ENCODE data around the gene HOXA2. TPM values are rescaled to one million over a fixed set of nuclear protein-coding genes. Genes with fewer than 3 reads are reported as not detected.

Gene HOXA2
- total RNA-seq, 2 experiments from 2014 or later: 0.25 to 0.42 TPM

DNA sequence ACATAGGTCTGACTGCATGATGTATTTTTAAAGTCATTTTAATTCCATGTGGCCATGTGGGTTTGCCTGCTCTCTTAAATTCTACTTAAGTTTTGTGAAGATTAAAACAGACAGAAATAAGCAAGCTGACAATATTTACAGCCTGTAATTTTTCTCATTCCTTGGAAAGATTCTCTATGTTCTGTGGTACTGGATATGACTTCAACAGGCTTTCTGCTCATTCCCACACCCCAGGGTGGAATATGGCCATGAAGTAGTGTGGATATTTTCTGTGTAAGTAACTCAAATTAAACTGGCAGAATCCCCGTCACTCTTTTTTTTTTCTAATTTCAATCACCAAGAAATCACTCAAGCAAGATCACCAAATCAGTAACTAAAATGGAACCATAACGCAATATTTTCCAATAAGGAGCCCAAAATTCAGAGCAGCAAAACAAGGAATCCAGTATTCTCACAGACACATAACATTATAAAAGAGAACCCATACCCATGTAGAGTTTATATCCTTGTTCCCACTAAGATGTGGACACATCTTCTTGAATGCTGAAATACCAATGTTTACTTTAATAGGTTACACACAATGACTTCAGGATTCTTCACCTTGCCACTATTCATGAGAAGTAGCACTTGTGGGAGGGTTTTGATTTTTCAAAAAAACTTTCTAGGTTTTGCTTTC, 35.3 kb upstream of the HOXA2 start:
- no peaks in the 10 kb centered on the region for H3K4me1 ChIP-seq (ENCODE audit: insufficient read depth, low read length, poor library complexity, severe bottlenecking)
- no peak overlapping the region for H3K4me3 ChIP-seq (ENCODE audit: low read depth, low read length, poor library complexity, severe bottlenecking)
- no peak overlapping the region for H3K27ac ChIP-seq (ENCODE audit: low read depth, low read length, poor library complexity, severe bottlenecking)
- no TSS peak for BruUV-seq (replicated peaks)
- ChIA-PET CTCF (ENCODE audit: unreplicated experiment) (no interaction called here), POLR2A (no interaction called here)
- TF ChIP-seq, protein P1, sequence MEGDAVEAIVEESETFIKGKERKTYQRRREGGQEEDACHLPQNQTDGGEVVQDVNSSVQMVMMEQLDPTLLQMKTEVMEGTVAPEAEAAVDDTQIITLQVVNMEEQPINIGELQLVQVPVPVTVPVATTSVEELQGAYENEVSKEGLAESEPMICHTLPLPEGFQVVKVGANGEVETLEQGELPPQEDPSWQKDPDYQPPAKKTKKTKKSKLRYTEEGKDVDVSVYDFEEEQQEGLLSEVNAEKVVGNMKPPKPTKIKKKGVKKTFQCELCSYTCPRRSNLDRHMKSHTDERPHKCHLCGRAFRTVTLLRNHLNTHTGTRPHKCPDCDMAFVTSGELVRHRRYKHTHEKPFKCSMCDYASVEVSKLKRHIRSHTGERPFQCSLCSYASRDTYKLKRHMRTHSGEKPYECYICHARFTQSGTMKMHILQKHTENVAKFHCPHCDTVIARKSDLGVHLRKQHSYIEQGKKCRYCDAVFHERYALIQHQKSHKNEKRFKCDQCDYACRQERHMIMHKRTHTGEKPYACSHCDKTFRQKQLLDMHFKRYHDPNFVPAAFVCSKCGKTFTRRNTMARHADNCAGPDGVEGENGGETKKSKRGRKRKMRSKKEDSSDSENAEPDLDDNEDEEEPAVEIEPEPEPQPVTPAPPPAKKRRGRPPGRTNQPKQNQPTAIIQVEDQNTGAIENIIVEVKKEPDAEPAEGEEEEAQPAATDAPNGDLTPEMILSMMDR (conservative IDR thresholded peaks at IDR 0.05; ENCODE audit: low read length): no peak
- no peaks in the 10 kb centered on the region for H3K9me3 ChIP-seq (ENCODE audit: low read length)
- 0 out of 2 replicates have a peak, but pooled peaks cover 5% of the 10 kb centered on the region for H3K36me3 ChIP-seq (ENCODE audit: insufficient read depth, low read length)
- no peaks in the 10 kb centered on the region for H3K9me2 ChIP-seq (ENCODE audit: insufficient read depth, low read length)
- no peaks in the 10 kb centered on the region for H3K79me2 ChIP-seq (ENCODE audit: insufficient read depth, low read depth, low read length)
- H4K20me1 ChIP-seq (ENCODE audit: insufficient read depth, low read length): no peaks in the 10 kb centered on the region
- no peak overlapping the region for H3K4me2 ChIP-seq (ENCODE audit: low read length)
- intact Hi-C loops (cut with micrococcal nuclease; ENCODE audit: unreplicated experiment): no loop called here
- no peak for DNase-seq (ENCODE audit: low spot score)
- H2AFZ ChIP-seq (ENCODE audit: low read length): no peak overlapping the region

GRCh38 chr7:27134392-27134791, 31.9 kb upstream of the HOXA2 start:
- Histone ChIP-seq H3K79me2 (ENCODE audit: insufficient read depth, low read depth, low read length) (no peaks in the 10 kb centered on the region), H3K4me1 (ENCODE audit: insufficient read depth, low read length, poor library complexity, severe bottlenecking) (peaks cover 4% of the 10 kb centered on the region), H3K9me2 (ENCODE audit: insufficient read depth, low read length) (no peaks in the 10 kb centered on the region), H4K20me1 (ENCODE audit: insufficient read depth, low read length) (no peaks in the 10 kb centered on the region), H3K36me3 (ENCODE audit: insufficient read depth, low read length) (no peaks in the 10 kb centered on the region), H3K9me3 (ENCODE audit: low read length) (no peaks in the 10 kb centered on the region), H3K27ac (ENCODE audit: low read depth, low read length, poor library complexity, severe bottlenecking) (no peak overlapping the region), H3K4me2 (ENCODE audit: low read length) (no peak overlapping the region), H3K4me3 (ENCODE audit: low read depth, low read length, poor library complexity, severe bottlenecking) (no peak overlapping the region), H2AFZ (ENCODE audit: low read length) (no peak overlapping the region)
- BruUV-seq (replicated peaks): no TSS peak
- ChIA-PET POLR2A (interaction anchor here (0.6 kb wide), 1 partner anchor 107 kb away, joined by 3 read pairs; no protein-coding TSS in a partner anchor), CTCF (ENCODE audit: unreplicated experiment) (no interaction called here)
- intact Hi-C loops (cut with micrococcal nuclease; ENCODE audit: unreplicated experiment): no loop called here
- no peak for TF ChIP-seq EZH2phosphoT487 (IDR thresholded peaks at IDR 0.05; ENCODE audit: borderline replicate concordance, low read depth, low read length)
- TF ChIP-seq, protein P1 (conservative IDR thresholded peaks at IDR 0.05; ENCODE audit: low read length): no peak
- DNase-seq (ENCODE audit: low spot score): no peak

DNA sequence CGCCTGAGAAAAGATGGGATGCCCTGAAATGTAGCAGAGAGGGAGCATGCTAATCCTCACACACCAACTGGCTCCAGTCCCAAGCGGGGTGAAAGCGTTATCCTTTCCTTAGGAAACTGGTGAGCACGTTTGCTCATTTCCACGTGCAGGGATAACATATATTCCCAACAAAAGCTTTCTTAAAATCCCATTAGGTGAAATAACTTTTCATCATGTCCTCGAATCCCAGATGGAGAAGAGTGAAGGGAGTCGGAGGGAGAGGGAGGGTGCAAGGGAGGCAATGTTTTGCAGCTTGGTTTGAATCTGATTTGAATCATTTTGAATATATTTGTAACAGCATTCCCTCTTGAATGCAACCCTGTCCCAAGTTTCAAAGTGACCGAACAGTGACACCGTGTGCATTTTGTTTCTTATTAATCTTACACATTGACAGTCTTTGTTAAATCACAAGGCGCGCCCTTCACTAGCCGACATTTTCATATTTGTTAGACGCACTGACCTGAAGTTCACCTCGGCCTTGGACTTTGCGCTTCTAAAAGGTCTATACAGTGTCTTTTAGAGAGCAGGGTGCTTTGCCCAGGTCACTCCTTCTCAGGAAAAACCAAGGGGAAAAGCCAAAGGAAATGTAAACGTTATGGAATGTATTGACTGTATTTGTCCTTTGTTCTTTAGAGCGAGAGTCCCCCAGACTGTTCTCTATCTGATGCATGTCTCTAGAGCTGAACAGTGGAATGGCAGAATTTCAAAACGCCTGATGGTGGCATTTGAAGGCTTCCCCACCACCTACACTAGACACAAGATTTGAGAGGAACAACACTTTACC, 31.1 kb upstream of the HOXA2 start:
- H3K4me1 ChIP-seq (ENCODE audit: insufficient read depth, low read length, poor library complexity, severe bottlenecking): peaks cover 4% of the 10 kb centered on the region
- no TSS peak for BruUV-seq (replicated peaks)
- no peaks in the 10 kb centered on the region for H4K20me1 ChIP-seq (ENCODE audit: insufficient read depth, low read length)
- no peak overlapping the region for H3K4me3 ChIP-seq (ENCODE audit: low read depth, low read length, poor library complexity, severe bottlenecking)
- H3K4me2 ChIP-seq (ENCODE audit: low read length): no peak overlapping the region
- H3K27ac ChIP-seq (ENCODE audit: low read depth, low read length, poor library complexity, severe bottlenecking): no peak overlapping the region
- H3K9me2 ChIP-seq (ENCODE audit: insufficient read depth, low read length): no peaks in the 10 kb centered on the region
- no peak overlapping the region for H2AFZ ChIP-seq (ENCODE audit: low read length)
- intact Hi-C loops (cut with micrococcal nuclease; ENCODE audit: unreplicated experiment): no loop called here
- no peaks in the 10 kb centered on the region for H3K79me2 ChIP-seq (ENCODE audit: insufficient read depth, low read depth, low read length)
- CTCF ChIA-PET (ENCODE audit: unreplicated experiment): no interaction called here
- TF ChIP-seq, protein P1 (conservative IDR thresholded peaks at IDR 0.05; ENCODE audit: low read length): no peak
- TF ChIP-seq EZH2phosphoT487 (IDR thresholded peaks at IDR 0.05; ENCODE audit: borderline replicate concordance, low read depth, low read length): no peak
- no peak for DNase-seq (ENCODE audit: low spot score)
- POLR2A ChIA-PET: no interaction called here
- H3K9me3 ChIP-seq (ENCODE audit: low read length): no peaks in the 10 kb centered on the region
- H3K36me3 ChIP-seq (ENCODE audit: insufficient read depth, low read length): no peaks in the 10 kb centered on the region

Measured in OCI-LY7 (cell line).